ENCODE measurements around the gene CCDC142. TPM values are rescaled to one million over a fixed set of nuclear protein-coding genes. Genes with fewer than 3 reads are reported as not detected.

Gene CCDC142
- total and polyA plus RNA-seq, 9 of the 15 experiments (the other 6 are each of a cell fraction or from before 2014, with no cell fraction given): 0.55 to 11.7 (median 7.2) TPM

DNA sequence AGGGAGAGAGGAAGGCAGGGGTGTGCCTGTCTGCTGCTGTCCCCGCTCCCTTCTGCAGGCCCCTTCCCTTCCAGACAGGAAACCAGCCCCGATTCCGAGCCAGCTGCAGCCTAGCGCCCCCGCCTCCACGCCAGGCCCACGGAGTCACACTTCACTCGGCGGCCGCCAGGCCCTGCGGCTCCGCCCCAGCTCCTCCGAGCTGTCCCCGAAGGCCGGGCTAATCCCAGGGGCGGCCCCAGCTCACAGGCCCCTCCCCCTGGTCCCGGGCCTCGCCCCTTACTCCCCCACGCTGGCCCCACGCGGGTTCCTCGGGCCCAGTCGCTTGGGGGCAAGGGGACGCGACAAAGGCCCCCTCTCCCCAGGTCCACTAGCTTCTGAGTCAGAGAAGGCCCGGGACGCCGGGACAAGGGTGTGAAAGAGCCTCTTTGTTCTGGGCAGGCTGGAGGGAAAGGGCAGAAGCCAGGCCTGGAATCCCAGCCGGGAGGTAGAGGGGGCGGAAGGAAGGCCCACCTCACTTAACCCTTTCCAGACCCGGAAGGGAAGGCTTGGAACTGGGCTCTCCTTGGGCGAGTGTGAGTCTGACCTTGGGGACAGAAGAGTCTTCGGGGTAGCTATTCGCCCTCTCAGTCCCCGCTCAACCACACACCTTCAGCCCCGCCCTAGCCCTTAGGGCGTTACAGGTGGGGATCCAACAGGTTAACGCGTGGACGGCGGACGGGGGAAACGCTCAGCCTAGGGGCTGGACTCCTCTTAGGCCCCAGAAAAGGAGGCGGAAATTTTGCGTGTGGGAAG, 42.2 kb downstream of the CCDC142 start (continued):
- TF ChIP-seq, protein P1, sequence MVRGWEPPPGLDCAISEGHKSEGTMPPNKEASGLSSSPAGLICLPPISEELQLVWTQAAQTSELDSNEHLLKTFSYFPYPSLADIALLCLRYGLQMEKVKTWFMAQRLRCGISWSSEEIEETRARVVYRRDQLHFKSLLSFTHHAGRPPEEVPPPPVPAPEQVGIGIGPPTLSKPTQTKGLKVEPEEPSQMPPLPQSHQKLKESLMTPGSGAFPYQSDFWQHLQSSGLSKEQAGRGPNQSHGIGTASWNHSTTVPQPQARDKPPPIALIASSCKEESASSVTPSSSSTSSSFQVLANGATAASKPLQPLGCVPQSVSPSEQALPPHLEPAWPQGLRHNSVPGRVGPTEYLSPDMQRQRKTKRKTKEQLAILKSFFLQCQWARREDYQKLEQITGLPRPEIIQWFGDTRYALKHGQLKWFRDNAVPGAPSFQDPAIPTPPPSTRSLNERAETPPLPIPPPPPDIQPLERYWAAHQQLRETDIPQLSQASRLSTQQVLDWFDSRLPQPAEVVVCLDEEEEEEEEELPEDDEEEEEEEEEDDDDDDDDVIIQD (CRISPR knock-in tag; IDR thresholded peaks at IDR 0.05): no peak
- TF ChIP-seq, protein P2, sequence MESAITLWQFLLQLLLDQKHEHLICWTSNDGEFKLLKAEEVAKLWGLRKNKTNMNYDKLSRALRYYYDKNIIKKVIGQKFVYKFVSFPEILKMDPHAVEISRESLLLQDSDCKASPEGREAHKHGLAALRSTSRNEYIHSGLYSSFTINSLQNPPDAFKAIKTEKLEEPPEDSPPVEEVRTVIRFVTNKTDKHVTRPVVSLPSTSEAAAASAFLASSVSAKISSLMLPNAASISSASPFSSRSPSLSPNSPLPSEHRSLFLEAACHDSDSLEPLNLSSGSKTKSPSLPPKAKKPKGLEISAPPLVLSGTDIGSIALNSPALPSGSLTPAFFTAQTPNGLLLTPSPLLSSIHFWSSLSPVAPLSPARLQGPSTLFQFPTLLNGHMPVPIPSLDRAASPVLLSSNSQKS (CRISPR knock-in tag; IDR thresholded peaks at IDR 0.05): no peak
- TF ChIP-seq, protein P3, sequence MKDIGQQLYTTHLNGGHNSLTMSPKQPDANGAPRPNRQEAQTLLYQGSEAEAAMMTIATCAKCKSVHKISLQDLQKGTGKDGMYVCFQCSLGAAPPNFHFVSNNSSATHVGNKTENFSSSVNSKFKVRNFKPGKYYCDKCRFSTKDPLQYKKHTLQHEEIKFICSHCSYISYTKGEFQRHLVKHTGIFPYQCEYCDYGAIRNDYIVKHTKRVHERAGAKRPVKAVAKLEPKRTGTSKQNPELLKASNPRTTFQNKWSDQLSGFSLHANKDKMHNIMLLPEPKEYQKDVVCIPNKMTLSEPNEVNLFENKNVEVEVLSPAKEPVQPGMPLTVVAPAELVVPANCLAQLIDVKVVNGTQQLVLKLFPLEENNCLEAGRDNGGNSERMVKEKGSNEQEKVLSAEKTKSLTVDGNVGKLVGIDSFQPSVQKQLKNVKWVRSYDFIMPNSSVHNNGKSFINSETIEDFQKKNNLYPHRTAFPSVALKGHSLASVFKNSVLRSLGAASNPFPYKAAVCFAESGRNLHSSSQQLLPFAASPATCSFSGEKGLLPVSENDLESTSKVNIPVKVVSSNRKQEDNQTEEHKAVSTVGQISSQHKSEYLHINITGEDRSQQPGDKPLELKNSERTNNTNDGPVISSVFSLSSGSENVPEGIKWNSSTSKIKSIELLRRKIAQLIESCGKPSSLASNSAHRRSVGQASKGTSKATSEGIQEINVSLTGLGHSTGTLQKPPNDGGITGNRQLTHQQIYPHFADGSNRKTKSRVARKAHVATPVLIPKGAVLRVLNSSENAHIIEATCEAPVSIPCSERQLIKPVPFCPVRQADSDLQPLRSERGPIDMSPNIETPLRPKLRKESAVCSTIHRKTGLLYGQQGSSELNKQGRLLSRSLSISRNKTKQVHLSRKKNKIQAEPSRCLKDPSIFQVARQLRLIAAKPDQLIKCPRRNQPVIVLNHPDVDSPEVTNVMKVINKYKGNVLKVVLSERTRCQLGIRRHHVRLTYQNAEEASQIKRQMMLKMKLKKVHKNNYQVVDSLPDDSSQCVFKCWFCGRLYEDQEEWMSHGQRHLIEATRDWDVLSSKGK (CRISPR knock-in tag; IDR thresholded peaks at IDR 0.05): no peak
- no peak for TF ChIP-seq FOXM1 (IDR thresholded peaks at IDR 0.05; ENCODE audit: low read depth)
- TF ChIP-seq FOXM1 (CRISPR knock-in tag; IDR thresholded peaks at IDR 0.05; ENCODE audit: low read depth): no peak
- TF ChIP-seq, protein P4, sequence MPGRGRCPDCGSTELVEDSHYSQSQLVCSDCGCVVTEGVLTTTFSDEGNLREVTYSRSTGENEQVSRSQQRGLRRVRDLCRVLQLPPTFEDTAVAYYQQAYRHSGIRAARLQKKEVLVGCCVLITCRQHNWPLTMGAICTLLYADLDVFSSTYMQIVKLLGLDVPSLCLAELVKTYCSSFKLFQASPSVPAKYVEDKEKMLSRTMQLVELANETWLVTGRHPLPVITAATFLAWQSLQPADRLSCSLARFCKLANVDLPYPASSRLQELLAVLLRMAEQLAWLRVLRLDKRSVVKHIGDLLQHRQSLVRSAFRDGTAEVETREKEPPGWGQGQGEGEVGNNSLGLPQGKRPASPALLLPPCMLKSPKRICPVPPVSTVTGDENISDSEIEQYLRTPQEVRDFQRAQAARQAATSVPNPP (IDR thresholded peaks at IDR 0.05; ENCODE audit: borderline replicate concordance, insufficient read depth, insufficient read length): no peak
- TF ChIP-seq, protein P5, sequence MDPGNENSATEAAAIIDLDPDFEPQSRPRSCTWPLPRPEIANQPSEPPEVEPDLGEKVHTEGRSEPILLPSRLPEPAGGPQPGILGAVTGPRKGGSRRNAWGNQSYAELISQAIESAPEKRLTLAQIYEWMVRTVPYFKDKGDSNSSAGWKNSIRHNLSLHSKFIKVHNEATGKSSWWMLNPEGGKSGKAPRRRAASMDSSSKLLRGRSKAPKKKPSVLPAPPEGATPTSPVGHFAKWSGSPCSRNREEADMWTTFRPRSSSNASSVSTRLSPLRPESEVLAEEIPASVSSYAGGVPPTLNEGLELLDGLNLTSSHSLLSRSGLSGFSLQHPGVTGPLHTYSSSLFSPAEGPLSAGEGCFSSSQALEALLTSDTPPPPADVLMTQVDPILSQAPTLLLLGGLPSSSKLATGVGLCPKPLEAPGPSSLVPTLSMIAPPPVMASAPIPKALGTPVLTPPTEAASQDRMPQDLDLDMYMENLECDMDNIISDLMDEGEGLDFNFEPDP (CRISPR knock-in tag; IDR thresholded peaks at IDR 0.05): no peak
- TF ChIP-seq NEUROD1 (IDR thresholded peaks at IDR 0.05; ENCODE audit: borderline replicate concordance, low read depth, low read length, partially characterized antibody): peak; percentile 54
- no peak for TF ChIP-seq ELF4 (CRISPR knock-in tag; IDR thresholded peaks at IDR 0.05)
- no peak for TF ChIP-seq ZNF274 (IDR thresholded peaks at IDR 0.05; ENCODE audit: borderline replicate concordance, low read depth, low read length)
- TF ChIP-seq CBX8 (IDR thresholded peaks at IDR 0.05; ENCODE audit: borderline replicate concordance, extremely low read depth, low read depth, low read length, poor library complexity, severe bottlenecking): no peak
- TF ChIP-seq, protein P6, sequence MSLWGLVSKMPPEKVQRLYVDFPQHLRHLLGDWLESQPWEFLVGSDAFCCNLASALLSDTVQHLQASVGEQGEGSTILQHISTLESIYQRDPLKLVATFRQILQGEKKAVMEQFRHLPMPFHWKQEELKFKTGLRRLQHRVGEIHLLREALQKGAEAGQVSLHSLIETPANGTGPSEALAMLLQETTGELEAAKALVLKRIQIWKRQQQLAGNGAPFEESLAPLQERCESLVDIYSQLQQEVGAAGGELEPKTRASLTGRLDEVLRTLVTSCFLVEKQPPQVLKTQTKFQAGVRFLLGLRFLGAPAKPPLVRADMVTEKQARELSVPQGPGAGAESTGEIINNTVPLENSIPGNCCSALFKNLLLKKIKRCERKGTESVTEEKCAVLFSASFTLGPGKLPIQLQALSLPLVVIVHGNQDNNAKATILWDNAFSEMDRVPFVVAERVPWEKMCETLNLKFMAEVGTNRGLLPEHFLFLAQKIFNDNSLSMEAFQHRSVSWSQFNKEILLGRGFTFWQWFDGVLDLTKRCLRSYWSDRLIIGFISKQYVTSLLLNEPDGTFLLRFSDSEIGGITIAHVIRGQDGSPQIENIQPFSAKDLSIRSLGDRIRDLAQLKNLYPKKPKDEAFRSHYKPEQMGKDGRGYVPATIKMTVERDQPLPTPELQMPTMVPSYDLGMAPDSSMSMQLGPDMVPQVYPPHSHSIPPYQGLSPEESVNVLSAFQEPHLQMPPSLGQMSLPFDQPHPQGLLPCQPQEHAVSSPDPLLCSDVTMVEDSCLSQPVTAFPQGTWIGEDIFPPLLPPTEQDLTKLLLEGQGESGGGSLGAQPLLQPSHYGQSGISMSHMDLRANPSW (CRISPR knock-in tag; IDR thresholded peaks at IDR 0.05): no peak
- peak; percentile 6 for TF ChIP-seq MEIS2 (IDR thresholded peaks at IDR 0.05; ENCODE audit: partially characterized antibody)
- no peak for TF ChIP-seq ASH1L (IDR thresholded peaks at IDR 0.05; ENCODE audit: borderline replicate concordance, low read depth, partially characterized antibody)

Measured in K562 (cell line).